H9 (cell line): ENCODE data around the gene KAZN. TPM values are rescaled to one million over a fixed set of nuclear protein-coding genes. Genes with fewer than 3 reads are reported as not detected.

Experiments
- DNase-seq: peaks from one replicate; pipeline ENCODE4 v3.0.0-alpha.2; 2017
- H2AFZ ChIP-seq: one replicate; pipeline ENCODE4 v1.6.1; 2013; ENCODE audit warnings: mild to moderate bottlenecking, low read length, control low read depth, moderate library complexity
- H2AK5ac ChIP-seq: 2 replicates; pipeline ENCODE4 v1.6.1; 2013; ENCODE audit warnings: low read length, control low read depth, mixed read lengths; ENCODE audit not compliant: insufficient read length
- H2BK120ac ChIP-seq: one replicate; pipeline ENCODE4 v1.6.1; 2013; ENCODE audit warnings: low read depth, mild to moderate bottlenecking, low read length, control low read depth, inconsistent platforms; ENCODE audit not compliant: poor library complexity, severe bottlenecking
- H2BK12ac ChIP-seq: 2 replicates; pipeline ENCODE4 v1.6.1; 2013; ENCODE audit warnings: low read length, control low read depth, mixed read lengths, low read depth; ENCODE audit not compliant: insufficient read length
- H2BK15ac ChIP-seq: 2 replicates; pipeline ENCODE4 v1.6.1; 2013; ENCODE audit warnings: low read depth, low read length, control low read depth
- H2BK20ac ChIP-seq: one replicate; pipeline ENCODE4 v1.6.1; 2013; ENCODE audit warnings: low read depth, mild to moderate bottlenecking, low read length, control low read depth, inconsistent platforms; ENCODE audit not compliant: poor library complexity, severe bottlenecking
- H2BK5ac ChIP-seq: 2 replicates; pipeline ENCODE4 v1.6.1; 2013; ENCODE audit warnings: low read length, control low read depth, mixed read lengths; ENCODE audit not compliant: insufficient read length
- H3K14ac ChIP-seq: 2 replicates; pipeline ENCODE4 v1.6.1; 2013; ENCODE audit warnings: low read length, control low read depth; ENCODE audit not compliant: insufficient read depth
- H3K18ac ChIP-seq: 2 replicates; pipeline ENCODE4 v1.6.1; 2013; ENCODE audit warnings: low read depth, mild to moderate bottlenecking, mixed read lengths, low read length, control low read depth; ENCODE audit not compliant: insufficient read length
- H3K23ac ChIP-seq: 2 replicates; pipeline ENCODE4 v1.6.1; 2013; ENCODE audit warnings: low read length, control low read depth, mixed read lengths, low read depth; ENCODE audit not compliant: insufficient read length
- H3K23me2 ChIP-seq: 2 replicates; pipeline ENCODE4 v1.6.1; 2013; ENCODE audit warnings: low read depth, mild to moderate bottlenecking, mixed read lengths, low read length, control low read depth; ENCODE audit not compliant: insufficient read length, poor library complexity, severe bottlenecking
- H3K27ac ChIP-seq: 2 replicates; pipeline ENCODE4 v1.5.1; 2013; ENCODE audit warnings: low read length, control low read depth, mixed read lengths, low read depth; ENCODE audit not compliant: insufficient read length
- H3K27me3 ChIP-seq: 2 replicates; pipeline ENCODE4 v1.6.1; 2013; ENCODE audit warnings: low read length, control low read depth, inconsistent platforms; ENCODE audit not compliant: insufficient read depth
- H3K4ac ChIP-seq: 2 replicates; pipeline ENCODE4 v1.6.1; 2013; ENCODE audit warnings: low read depth, mild to moderate bottlenecking, control low read depth, inconsistent platforms, low read length, moderate library complexity
- H3K4me1 ChIP-seq: 2 replicates; pipeline ENCODE4 v1.6.1; 2013; ENCODE audit warnings: low read length, control low read depth, inconsistent platforms; ENCODE audit not compliant: insufficient read depth
- H3K4me2 ChIP-seq: 2 replicates; pipeline ENCODE4 v1.6.1; 2013; ENCODE audit warnings: low read length, control low read depth, mixed read lengths; ENCODE audit not compliant: insufficient read length, insufficient read depth
- H3K56ac ChIP-seq: 2 replicates; pipeline ENCODE4 v1.6.1; 2013; ENCODE audit warnings: low read depth, mild to moderate bottlenecking, mixed read lengths, low read length, control low read depth; ENCODE audit not compliant: insufficient read length
- H3K79me1 ChIP-seq: 2 replicates; pipeline ENCODE4 v1.6.1; 2013; ENCODE audit warnings: low read depth, mild to moderate bottlenecking, moderate library complexity, low read length, control low read depth, inconsistent platforms; ENCODE audit not compliant: insufficient read depth, poor library complexity, severe bottlenecking
- H3K79me2 ChIP-seq: 2 replicates; pipeline ENCODE4 v1.6.1; 2013; ENCODE audit warnings: low read length, control low read depth, inconsistent platforms; ENCODE audit not compliant: insufficient read depth
- H3K9ac ChIP-seq: 2 replicates; pipeline ENCODE4 v1.6.1; 2013; ENCODE audit warnings: low read length, control low read depth, mixed read lengths; ENCODE audit not compliant: insufficient read length; ENCODE audit errors: extremely low read depth
- H3K9me3 ChIP-seq: one replicate; pipeline ENCODE4 v1.6.1; 2013; ENCODE audit warnings: low read depth, low read length, inconsistent platforms; ENCODE audit not compliant: control insufficient read depth
- H3T11ph ChIP-seq: one replicate; pipeline ENCODE4 v1.6.1; 2013; ENCODE audit warnings: mild to moderate bottlenecking, low read length, control low read depth, inconsistent platforms
- H4K20me1 ChIP-seq: one replicate; pipeline ENCODE4 v1.6.1; 2013; ENCODE audit not compliant: control insufficient read depth, insufficient read length, insufficient read depth
- H4K5ac ChIP-seq: 2 replicates; pipeline ENCODE4 v1.6.1; 2013; ENCODE audit warnings: low read depth, mild to moderate bottlenecking, mixed read lengths, low read length, control low read depth; ENCODE audit not compliant: insufficient read length
- H4K8ac ChIP-seq: replicated peaks from 2 replicates; pipeline ENCODE4 v1.6.1; 2013; ENCODE audit warnings: low read length, control low read depth, mixed read lengths, low read depth; ENCODE audit not compliant: insufficient read length
- H4K91ac ChIP-seq: 2 replicates; pipeline ENCODE4 v1.6.1; 2013; ENCODE audit warnings: low read depth, mild to moderate bottlenecking, moderate library complexity, mixed read lengths, low read length, control low read depth; ENCODE audit not compliant: insufficient read length
- H3K27ac Mint-ChIP-seq, 3 experiments: 2 replicates in 2 of 3; 3 replicates in 1 of 3; pipeline ENCODE4 v1.8.0; 2020 to 2021; ENCODE audit warnings: mixed read lengths in 3 of 3, mild to moderate bottlenecking in 1 of 3, moderate library complexity in 1 of 3
- H3K27me3 Mint-ChIP-seq: 2 replicates; pipeline ENCODE4 v1.8.0; 2021; ENCODE audit warnings: low read depth, mild to moderate bottlenecking, moderate library complexity, mixed read lengths
- H3K36me3 Mint-ChIP-seq, 3 experiments: 2 replicates in 2 of 3; 3 replicates in 1 of 3; pipeline ENCODE4 v1.8.0; 2020 to 2021; ENCODE audit warnings: low read depth in 3 of 3, mixed read lengths in 3 of 3; ENCODE audit not compliant: insufficient read depth in 1 of 3
- H3K4me1 Mint-ChIP-seq, 2 experiments: 2 replicates each; pipeline ENCODE4 v1.8.0; 2020; ENCODE audit warnings: mixed read lengths in 2 of 2
- H3K4me3 Mint-ChIP-seq, 2 experiments: 2 replicates in 1 of 2; 3 replicates in 1 of 2; pipeline ENCODE4 v1.8.0; 2020 to 2021; ENCODE audit warnings: mild to moderate bottlenecking in 2 of 2, mixed read lengths in 2 of 2, moderate library complexity in 1 of 2
- H3K9me3 Mint-ChIP-seq, 2 experiments: 2 replicates in 1 of 2; 3 replicates in 1 of 2; pipeline ENCODE4 v1.8.0; 2020; ENCODE audit warnings: mild to moderate bottlenecking in 2 of 2, mixed read lengths in 2 of 2, moderate library complexity in 1 of 2
- CTCF ChIP-seq: fragments of 200-600 bp; sonication (generic); conservative IDR thresholded peaks from 3 replicates; pipeline ENCODE4 v1.8.0; 2021; ENCODE audit warnings: antibody characterized with exemption, mild to moderate bottlenecking
- WGBS: extraction: QIAGEN DNeasy Blood & Tissue Kit; methylation state at CpG from one replicate; pipeline ENCODE4 v1.1.7; 2013; ENCODE audit warnings: missing lambda C conversion rate, low lambda C conversion rate, mixed read lengths; ENCODE audit not compliant: insufficient read length; ENCODE audit errors: extremely low coverage; 5-methylcytosine and 5-hydroxymethylcytosine counted together
- total RNA-seq: library from RNA; stranded (reverse); gene quantifications from 2 replicates; pipeline ENCODE4 v1.2.1, GENCODE V29; 2021

KAZN gene
- total RNA-seq, 1 experiment from 2014 or later, result 7.6 TPM

GRCh38 chr1:15045123-15045522 lies 446.6 kb downstream of the KAZN start:
- no peaks in the 10 kb centered on the region for H3K4me1 ChIP-seq
- H3K9me3 ChIP-seq, result no peaks in the 10 kb centered on the region
- no peak overlapping the region for H3K18ac ChIP-seq
- H3K79me2 ChIP-seq, result no peaks in the 10 kb centered on the region
- H4K91ac ChIP-seq, result no peak overlapping the region
- no peak overlapping the region for H2AK5ac ChIP-seq
- Mint-ChIP-seq H3K36me3 (peaks cover 0 to 1% (median 0%) of the 10 kb centered on the region in 3 experiments; a peak in 1 of 7 replicates), H3K27me3 (no peaks in the 10 kb centered on the region), H3K9me3 (no peaks in the 10 kb centered on the region), H3K27ac (no peak overlapping the region), H3K4me1 (peaks cover 0 to 3% of the 10 kb centered on the region in 2 experiments; a peak in 1 of 4 replicates), H3K4me3 (no peak overlapping the region)
- H2BK15ac ChIP-seq, result no peak overlapping the region
- no peak overlapping the region for H3K14ac ChIP-seq
- H3K9ac ChIP-seq, result no peak overlapping the region
- no peak overlapping the region for H4K8ac ChIP-seq
- no peak overlapping the region for H3K27ac ChIP-seq
- H3K79me1 ChIP-seq, result no peaks in the 10 kb centered on the region
- no peak overlapping the region for H2AFZ ChIP-seq
- H2BK5ac ChIP-seq, result no peak overlapping the region
- WGBS, result no CpG with 5 or more reads among the region's 7 CpGs
- no peak overlapping the region for H3K56ac ChIP-seq
- no peak overlapping the region for H2BK120ac ChIP-seq
- no peak overlapping the region for H3K23ac ChIP-seq
- no peak overlapping the region for H2BK20ac ChIP-seq
- H3K27me3 ChIP-seq, result no peaks in the 10 kb centered on the region
- no peaks in the 10 kb centered on the region for H4K20me1 ChIP-seq
- no peak overlapping the region for H4K5ac ChIP-seq
- H2BK12ac ChIP-seq, result no peak overlapping the region
- H3K4me2 ChIP-seq, result no peak overlapping the region
- no peak for TF ChIP-seq CTCF
- H3T11ph ChIP-seq, result no peak overlapping the region
- DNase-seq, result no peak
- H3K4ac ChIP-seq, result no peak overlapping the region
- no peaks in the 10 kb centered on the region for H3K23me2 ChIP-seq
